GM19025 (cell line): ENCODE measurements around the gene ABCA3.
A peak's percentile ranks its signal among the peaks of the same experiment; 100 is the strongest.
"Not testable (repeated sequence)": the region's sequence is repeated elsewhere in the genome, so short reads cannot be mapped to it uniquely, and the experiment has no call there.

Experiments used
- ATAC-seq: cut with Tn5 transposase; IDR thresholded peaks from one replicate; pipeline ENCODE4 v1.9.1; 2021; ENCODE audit warnings: mild to moderate bottlenecking, low read depth, moderate library complexity; ENCODE audit not compliant: unreplicated experiment

ABCA3 gene

GRCh38 chr16:2267505-2267912 is 73.0 kb downstream of the ABCA3 start:
- peak; percentile 51 for ATAC-seq

DNA sequence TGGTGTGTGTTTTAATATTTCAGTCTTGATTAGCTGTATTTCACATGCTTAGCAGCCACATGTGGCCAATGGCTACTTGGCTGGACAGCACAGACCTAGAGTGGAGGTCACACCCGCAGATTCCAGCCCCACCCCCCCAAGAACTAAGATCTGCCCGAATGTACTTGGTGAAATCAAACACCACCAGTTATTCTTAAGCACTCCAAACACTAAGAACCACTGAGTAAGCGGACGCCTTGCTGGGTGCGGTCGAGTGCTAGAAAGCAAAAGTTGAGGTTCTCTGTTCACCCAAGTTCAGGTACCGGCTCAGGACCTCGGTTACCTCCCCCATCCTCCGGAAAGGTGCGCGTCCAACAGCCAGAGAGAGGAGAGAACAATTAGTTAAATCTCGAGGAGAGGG is 73.6 kb downstream of the ABCA3 start:
- not testable (repeated sequence) for ATAC-seq

DNA sequence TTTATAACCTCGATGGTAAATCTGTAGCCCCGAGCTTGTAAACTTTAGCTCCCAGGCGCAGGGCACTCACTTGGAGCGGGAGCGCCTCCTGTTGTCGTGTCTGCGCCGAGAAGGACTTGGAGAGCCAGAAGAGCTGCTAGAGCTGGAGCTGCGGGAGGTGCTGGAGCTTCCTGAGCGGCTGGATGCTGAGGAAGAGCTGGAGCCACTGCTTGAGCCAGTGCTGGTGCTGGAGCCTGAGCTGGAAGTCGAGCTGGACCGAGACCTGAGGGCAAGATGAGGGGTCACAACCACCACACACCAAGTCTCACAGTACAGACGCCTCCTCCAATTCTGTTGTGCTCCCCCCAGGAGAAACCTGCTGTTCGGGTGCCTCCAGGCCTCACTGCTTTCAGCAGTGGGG is 77.5 kb downstream of the ABCA3 start:
- not testable (repeated sequence) for ATAC-seq

GRCh38 chr16:2260250-2260649 is 80.3 kb downstream of the ABCA3 start:
- ATAC-seq, result no peak

DNA sequence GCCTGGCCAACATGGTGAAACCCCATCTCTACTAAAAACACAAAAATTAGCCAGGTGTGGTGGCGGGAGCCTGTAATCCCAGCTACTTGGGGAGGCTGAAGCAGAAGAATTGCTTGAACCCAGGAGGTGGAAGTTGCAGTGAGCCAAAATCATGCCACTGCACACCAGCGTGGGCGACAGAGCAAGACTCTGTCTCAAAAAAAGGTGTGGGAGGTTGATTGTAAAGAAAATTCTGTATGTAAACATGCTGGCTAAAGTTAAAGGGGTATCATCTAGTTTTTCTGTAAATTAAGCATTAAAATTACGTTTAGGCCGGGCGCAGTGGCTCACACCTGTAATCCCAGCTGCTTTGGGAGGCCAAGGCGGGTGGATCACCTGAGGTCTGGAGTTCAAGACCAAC is 82.0 kb downstream of the ABCA3 start:
- not testable (repeated sequence) for ATAC-seq

DNA sequence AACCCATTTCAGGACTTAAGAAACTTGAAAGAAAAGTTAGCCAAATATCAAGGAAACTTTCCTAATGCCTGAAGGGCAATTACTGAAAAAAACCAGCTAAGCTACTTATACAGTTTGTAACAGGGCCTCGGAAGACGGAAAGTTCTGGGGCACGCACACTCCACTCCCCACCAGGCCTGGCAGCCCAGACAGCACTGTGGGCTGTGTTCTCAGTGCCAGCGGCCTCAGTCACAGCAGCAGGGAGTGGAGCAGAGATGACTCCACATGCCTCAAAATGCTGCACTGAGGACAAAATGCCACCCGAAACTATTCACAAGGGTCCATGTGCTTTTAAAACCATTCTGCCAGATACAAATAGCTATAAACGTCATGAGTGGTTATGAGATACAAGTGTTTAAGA is 82.8 kb downstream of the ABCA3 start:
- no peak for ATAC-seq

DNA sequence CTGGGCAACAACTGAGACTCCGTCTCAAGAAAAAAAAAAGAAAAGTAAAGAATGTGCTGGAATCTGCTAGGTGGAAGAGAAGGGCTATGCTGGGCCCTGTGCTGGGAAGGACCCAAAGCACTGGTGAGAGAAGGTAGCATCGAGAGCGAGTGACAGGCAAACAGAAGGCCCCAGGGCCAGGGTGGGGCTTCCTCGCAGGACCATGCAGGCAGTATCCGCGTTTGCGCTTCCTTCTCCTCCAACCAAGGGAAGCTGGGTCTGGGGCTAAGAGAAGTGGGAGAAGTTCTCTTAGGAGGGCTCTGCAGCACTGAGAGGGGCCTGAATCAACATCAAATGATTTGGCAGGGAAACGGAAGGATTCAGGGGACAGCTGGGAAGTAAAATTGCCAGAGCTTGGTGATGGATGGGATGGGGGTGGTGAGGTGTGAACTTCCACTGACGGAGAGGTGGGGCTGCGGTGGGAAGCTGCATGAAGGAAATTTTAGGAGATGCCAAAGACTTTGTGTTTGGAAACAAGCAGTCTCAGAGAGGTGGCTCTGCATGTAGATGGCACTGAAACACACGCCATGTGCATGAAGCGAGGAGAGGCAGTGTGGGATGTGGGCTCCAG is 83.9 kb downstream of the ABCA3 start:
- no peak for ATAC-seq

DNA sequence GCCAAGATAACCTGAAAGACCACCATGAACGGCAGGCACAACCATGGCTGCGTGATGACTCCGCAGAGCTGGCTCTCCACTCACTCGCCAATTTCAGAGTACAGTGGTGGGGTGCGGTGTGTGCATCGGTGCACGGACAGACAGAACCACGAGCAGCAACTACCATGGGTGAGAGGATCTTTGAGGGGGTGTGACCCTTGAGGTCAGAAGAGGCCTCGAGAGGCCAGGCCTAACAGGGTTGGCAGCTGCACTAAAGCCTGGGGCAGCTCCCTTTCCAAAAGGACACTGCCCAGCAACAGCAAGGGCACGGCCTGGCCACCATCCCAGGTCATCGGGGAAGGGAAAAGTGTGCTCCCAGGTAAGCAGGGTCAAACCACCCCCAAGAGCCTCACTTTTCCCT is 87.2 kb downstream of the ABCA3 start:
- ATAC-seq, result no peak

DNA sequence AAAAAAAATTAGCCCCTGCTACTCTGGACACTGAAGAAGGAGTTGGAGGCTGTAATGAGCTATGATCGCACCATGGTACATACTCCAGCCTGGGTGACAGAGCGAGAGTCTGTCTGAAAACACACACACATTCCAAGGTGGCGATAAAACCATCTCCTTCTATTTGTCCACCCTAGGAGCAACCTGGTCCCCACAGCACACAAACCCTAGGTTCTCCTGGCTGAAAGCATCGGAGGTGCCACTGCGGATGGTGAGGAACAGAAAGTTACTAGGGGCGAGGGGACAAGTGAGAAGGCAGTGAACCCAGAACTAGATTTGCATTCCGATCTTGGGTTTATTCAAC is 87.8 kb downstream of the ABCA3 start:
- ATAC-seq, result no peak

GRCh38 chr16:2251296-2252111 is 89.0 kb downstream of the ABCA3 start, which contains the start of gene ECI1:
ECI1 (minus strand) TSS chr16:2251587; CDS start chr16:2251566, 21 bp downstream.
- peak; percentile 85 for ATAC-seq

- ATAC-seq, result peak; percentile 1
These were observed 89.8 kb downstream of the ABCA3 start for GRCh38 chr16:2250652-2251295.

GRCh38 chr16:2246301-2246885 is 94.1 kb downstream of the ABCA3 start:
- no peak for ATAC-seq

DNA sequence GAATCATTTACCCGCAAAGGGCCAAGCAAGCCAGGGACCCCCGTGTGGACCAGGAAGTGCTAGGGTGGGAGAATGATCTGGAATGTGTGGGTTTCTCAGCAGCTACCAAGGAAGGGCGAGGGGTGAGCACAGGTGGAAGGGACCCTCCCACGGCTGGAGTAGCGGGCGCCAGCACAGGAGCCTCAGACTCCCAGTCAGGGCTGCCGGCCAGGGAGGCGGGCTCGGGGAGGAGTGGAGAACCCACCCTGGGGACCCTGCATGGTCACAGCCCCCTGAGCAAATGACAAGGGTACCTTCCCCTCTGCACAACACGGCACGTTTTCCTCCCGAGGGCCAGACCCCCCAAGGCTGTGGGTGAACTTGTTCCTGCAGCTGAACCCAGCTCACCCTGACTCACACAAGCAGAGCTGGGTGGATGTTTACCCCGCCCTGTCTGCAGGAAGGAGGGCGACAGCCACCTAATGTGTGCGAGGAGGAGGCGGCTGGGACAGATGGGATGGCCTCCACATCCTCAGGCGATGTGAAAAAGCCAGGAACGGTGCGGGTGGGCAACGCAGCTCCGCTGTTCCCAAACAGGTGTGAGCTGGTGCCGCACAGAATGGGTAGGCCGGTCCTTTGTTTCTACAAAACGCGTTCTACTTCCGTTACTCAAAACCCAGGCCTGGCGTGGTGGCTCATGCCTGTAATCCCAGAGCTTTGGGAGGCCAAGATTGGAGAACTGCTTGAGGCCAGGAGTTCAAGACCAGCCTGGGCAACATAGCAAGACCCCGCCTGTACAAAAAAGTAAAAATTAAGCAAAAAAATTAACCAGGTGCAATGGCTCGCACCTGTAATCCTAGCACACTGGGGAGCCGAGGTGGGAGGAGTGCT is 95.4 kb downstream of the ABCA3 start:
- ATAC-seq, result no peak

DNA sequence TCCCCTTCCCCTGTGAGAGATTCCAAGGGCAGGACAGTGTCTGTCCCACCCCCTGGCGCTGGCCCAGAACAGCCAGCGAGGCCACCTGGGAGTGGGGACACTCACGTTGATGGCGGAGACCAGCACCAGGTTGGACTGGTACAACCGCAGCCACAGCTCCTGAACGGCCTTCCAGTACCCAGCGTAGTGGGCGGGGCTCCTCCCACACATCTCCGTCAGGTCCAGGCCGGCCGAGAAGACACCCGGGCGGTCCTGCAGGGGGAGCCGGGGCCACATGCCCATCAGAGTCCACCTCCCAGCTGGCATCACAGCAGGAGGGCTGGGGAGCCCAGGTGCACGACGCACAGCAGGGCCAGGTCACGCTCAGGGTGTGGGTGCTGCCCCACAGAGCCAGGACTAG is 96.2 kb downstream of the ABCA3 start:
- no peak for ATAC-seq

GRCh38 chr16:2243781-2244180 is 96.7 kb downstream of the ABCA3 start:
- no peak for ATAC-seq

GRCh38 chr16:2243031-2243528 is 97.4 kb downstream of the ABCA3 start:
- no peak for ATAC-seq

GRCh38 chr16:2242598-2242997 is 97.9 kb downstream of the ABCA3 start:
- no peak for ATAC-seq

- not testable (repeated sequence) for ATAC-seq
These were observed 100.2 kb downstream of the ABCA3 start for GRCh38 chr16:2240331-2240730.

- no peak for ATAC-seq
These were observed 101.5 kb downstream of the ABCA3 start for GRCh38 chr16:2238838-2239675.
